ENCODE measurements around the gene WFDC2.

GRCh38 chr20:45515147-45515913, 45.8 kb downstream of the WFDC2 start, which contains the start of gene SPINT3:
- no peak for TF ChIP-seq CTCF (IDR thresholded peaks at IDR 0.05)
- no peak for TF ChIP-seq POLR2A (IDR thresholded peaks at IDR 0.05)

All from transverse colon (tissue), 3 donors.